ENCODE measurements around the gene CLIC6.

DNA sequence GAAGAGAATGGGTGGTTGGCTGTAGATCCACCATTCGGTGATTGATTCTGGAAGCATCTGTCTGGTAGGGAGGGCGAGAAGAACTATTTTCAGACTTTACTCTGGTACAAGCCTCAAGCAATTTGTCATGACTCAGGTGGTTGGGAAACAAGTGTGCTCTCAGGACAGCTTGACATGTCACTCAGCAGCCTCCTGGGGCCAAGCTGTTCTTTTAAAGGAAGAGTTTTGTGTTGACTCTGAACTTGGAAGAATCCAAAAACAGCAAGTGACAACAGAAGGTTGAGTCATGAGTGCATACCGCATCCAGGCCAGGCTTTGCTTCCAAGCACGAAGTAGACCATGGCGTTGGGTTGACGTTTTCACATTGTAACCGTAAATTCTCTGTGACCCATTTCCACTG lies 65.9 kb downstream of the CLIC6 start:
- TF ChIP-seq, protein P1, sequence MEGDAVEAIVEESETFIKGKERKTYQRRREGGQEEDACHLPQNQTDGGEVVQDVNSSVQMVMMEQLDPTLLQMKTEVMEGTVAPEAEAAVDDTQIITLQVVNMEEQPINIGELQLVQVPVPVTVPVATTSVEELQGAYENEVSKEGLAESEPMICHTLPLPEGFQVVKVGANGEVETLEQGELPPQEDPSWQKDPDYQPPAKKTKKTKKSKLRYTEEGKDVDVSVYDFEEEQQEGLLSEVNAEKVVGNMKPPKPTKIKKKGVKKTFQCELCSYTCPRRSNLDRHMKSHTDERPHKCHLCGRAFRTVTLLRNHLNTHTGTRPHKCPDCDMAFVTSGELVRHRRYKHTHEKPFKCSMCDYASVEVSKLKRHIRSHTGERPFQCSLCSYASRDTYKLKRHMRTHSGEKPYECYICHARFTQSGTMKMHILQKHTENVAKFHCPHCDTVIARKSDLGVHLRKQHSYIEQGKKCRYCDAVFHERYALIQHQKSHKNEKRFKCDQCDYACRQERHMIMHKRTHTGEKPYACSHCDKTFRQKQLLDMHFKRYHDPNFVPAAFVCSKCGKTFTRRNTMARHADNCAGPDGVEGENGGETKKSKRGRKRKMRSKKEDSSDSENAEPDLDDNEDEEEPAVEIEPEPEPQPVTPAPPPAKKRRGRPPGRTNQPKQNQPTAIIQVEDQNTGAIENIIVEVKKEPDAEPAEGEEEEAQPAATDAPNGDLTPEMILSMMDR (IDR thresholded peaks at IDR 0.05) = no peak
- no peak for TF ChIP-seq POLR2A (IDR thresholded peaks at IDR 0.05; ENCODE audit: low read length)
- TF ChIP-seq, protein P2, sequence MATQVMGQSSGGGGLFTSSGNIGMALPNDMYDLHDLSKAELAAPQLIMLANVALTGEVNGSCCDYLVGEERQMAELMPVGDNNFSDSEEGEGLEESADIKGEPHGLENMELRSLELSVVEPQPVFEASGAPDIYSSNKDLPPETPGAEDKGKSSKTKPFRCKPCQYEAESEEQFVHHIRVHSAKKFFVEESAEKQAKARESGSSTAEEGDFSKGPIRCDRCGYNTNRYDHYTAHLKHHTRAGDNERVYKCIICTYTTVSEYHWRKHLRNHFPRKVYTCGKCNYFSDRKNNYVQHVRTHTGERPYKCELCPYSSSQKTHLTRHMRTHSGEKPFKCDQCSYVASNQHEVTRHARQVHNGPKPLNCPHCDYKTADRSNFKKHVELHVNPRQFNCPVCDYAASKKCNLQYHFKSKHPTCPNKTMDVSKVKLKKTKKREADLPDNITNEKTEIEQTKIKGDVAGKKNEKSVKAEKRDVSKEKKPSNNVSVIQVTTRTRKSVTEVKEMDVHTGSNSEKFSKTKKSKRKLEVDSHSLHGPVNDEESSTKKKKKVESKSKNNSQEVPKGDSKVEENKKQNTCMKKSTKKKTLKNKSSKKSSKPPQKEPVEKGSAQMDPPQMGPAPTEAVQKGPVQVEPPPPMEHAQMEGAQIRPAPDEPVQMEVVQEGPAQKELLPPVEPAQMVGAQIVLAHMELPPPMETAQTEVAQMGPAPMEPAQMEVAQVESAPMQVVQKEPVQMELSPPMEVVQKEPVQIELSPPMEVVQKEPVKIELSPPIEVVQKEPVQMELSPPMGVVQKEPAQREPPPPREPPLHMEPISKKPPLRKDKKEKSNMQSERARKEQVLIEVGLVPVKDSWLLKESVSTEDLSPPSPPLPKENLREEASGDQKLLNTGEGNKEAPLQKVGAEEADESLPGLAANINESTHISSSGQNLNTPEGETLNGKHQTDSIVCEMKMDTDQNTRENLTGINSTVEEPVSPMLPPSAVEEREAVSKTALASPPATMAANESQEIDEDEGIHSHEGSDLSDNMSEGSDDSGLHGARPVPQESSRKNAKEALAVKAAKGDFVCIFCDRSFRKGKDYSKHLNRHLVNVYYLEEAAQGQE (IDR thresholded peaks at IDR 0.05) = no peak
